Caco-2 (cell line): ENCODE measurements around the gene TMF1. TPM values are rescaled to one million over a fixed set of nuclear protein-coding genes. Genes with fewer than 3 reads are reported as not detected.
A peak's percentile ranks its signal among the peaks of the same experiment; 100 is the strongest.

ENCODE experiments used
- BruUV-seq: library from RNA; stranded (reverse); fragments of 400-500 nt; replicated peaks from 2 replicates; lab custom pipeline; 2021; lab: Mats Ljungman, UMichigan
- CTCF ChIA-PET: fragments of 300-600 bp; sonication (Branson Sonifier 250); formaldehyde crosslinking; loops from one replicate; lab custom pipeline; 2022; ENCODE audit warnings: antibody characterized with exemption; lab: Charles Lee
- POLR2A ChIA-PET: fragments of 300-600 bp; sonication (Branson Sonifier 250); formaldehyde crosslinking; loops from one replicate; lab custom pipeline; 2022; ENCODE audit warnings: antibody characterized with exemption; lab: Charles Lee
- DNase-seq, 2 experiments: peaks; one replicate each; pipeline versions ENCODE4 v3.0.0 to v3.0.0-alpha.2; 2020 to 2022
- H3K27me3 ChIP-seq: replicated peaks from 2 replicates; pipeline ENCODE4 v1.6.0; 2011; ENCODE audit warnings: low read length; ENCODE audit not compliant: control insufficient read depth, insufficient read depth
- H3K36me3 ChIP-seq: 2 replicates; pipeline ENCODE4 v1.5.1; 2011; ENCODE audit warnings: low read length; ENCODE audit not compliant: control insufficient read depth, insufficient read depth
- H3K4me1 ChIP-seq: fragments of 250-450 bp; sonication (Bioruptor Pico); 2 replicates; pipeline ENCODE4 v1.5.1; 2020; ENCODE audit warnings: mild to moderate bottlenecking
- H3K4me3 ChIP-seq: 2 replicates; pipeline ENCODE4 v1.5.1; 2011; ENCODE audit warnings: low read depth, mild to moderate bottlenecking, control low read depth, low read length
- H3K9me3 ChIP-seq: fragments of 250-450 bp; sonication (Bioruptor Pico); 2 replicates; pipeline ENCODE4 v1.5.1; 2020; ENCODE audit warnings: mild to moderate bottlenecking, moderate library complexity
- H3K27ac Mint-ChIP-seq: one replicate; pipeline ENCODE4 v1.8.0; 2022; ENCODE audit warnings: mixed read lengths; ENCODE audit not compliant: unreplicated experiment
- H3K27me3 Mint-ChIP-seq: one replicate; pipeline ENCODE4 v1.8.0; 2022; ENCODE audit warnings: mixed read lengths; ENCODE audit not compliant: insufficient read depth, unreplicated experiment
- H3K36me3 Mint-ChIP-seq: one replicate; pipeline ENCODE4 v1.8.0; 2022; ENCODE audit warnings: mild to moderate bottlenecking, mixed read lengths; ENCODE audit not compliant: insufficient read depth, unreplicated experiment
- H3K4me1 Mint-ChIP-seq: one replicate; pipeline ENCODE4 v1.8.0; 2022; ENCODE audit warnings: low read depth, mixed read lengths; ENCODE audit not compliant: unreplicated experiment
- H3K4me3 Mint-ChIP-seq: one replicate; pipeline ENCODE4 v1.8.0; 2022; ENCODE audit warnings: mild to moderate bottlenecking, moderate library complexity, mixed read lengths; ENCODE audit not compliant: unreplicated experiment
- H3K9me3 Mint-ChIP-seq: one replicate; pipeline ENCODE4 v1.8.0; 2022; ENCODE audit warnings: mixed read lengths; ENCODE audit not compliant: unreplicated experiment
- intact Hi-C: fragments of 100-400 bp; cut with micrococcal nuclease; formaldehyde crosslinking; loops from one replicate; pipeline ENCODE4 v1.10.0; 2022; ENCODE audit not compliant: unreplicated experiment
- total RNA-seq: library from RNA; stranded (reverse); gene quantifications from 2 replicates; pipeline ENCODE4 v1.2.3, GENCODE V29; 2022
- TF ChIP-seq, protein P1 (sequence below), 2 experiments: fragments of 200-600 bp in 1 of 2; IDR thresholded peaks; 1 replicate in 1 of 2; 2 replicates in 1 of 2; pipeline versions ENCODE4 v1.5.1 to v1.8.0; 2011 to 2022; ENCODE audit warnings: antibody characterized with exemption in 1 of 2, control low read depth in 1 of 2, inconsistent platforms in 1 of 2, low read depth in 1 of 2, low read length in 1 of 2, mild to moderate bottlenecking in 1 of 2, moderate library complexity in 1 of 2; ENCODE audit not compliant: insufficient read depth in 1 of 2, severe bottlenecking in 1 of 2, unreplicated experiment in 1 of 2

Gene TMF1
- total RNA-seq, 1 experiment from 2014 or later: 30.2 TPM

DNA sequence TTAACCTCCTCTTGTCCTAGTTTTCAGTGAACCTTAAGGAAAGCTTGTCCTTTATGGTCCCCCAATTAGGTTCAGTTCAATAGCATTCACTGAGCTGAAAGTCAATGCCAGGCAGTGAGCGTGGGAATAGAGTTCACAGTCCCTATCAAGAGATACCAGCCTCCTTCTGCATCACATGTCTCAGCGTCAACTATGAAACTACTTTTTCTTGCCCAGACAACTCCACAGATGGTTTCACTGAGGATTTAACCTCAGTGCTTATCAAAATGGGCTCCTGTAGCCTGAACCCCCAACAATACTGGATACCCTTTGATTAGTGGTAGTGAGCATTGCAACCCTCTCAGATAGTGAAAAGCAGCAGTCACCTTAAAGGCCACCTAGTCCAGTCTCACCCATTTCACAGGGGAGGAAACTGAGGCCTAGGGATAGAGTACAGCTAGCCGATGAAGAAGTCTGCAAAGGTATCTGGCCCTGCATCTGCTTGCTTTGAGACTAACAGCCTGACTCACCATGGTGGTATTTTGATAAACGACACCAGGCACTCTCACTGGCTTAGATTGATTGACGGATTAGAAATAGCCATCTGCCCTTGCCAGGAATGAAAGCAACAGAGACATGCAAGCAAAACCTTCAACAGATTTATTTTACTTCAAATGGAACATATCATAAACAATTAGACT, 29.6 kb upstream of the TMF1 start:
- DNase-seq: no peak
- ChIA-PET POLR2A (no interaction called here), CTCF (no interaction called here)
- no peaks in the 10 kb centered on the region for H3K27me3 ChIP-seq
- TF ChIP-seq, protein P1, sequence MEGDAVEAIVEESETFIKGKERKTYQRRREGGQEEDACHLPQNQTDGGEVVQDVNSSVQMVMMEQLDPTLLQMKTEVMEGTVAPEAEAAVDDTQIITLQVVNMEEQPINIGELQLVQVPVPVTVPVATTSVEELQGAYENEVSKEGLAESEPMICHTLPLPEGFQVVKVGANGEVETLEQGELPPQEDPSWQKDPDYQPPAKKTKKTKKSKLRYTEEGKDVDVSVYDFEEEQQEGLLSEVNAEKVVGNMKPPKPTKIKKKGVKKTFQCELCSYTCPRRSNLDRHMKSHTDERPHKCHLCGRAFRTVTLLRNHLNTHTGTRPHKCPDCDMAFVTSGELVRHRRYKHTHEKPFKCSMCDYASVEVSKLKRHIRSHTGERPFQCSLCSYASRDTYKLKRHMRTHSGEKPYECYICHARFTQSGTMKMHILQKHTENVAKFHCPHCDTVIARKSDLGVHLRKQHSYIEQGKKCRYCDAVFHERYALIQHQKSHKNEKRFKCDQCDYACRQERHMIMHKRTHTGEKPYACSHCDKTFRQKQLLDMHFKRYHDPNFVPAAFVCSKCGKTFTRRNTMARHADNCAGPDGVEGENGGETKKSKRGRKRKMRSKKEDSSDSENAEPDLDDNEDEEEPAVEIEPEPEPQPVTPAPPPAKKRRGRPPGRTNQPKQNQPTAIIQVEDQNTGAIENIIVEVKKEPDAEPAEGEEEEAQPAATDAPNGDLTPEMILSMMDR (IDR thresholded peaks at IDR 0.05; ENCODE audit: insufficient read depth in 1 of 2, low read depth in 1 of 2, low read length in 1 of 2, severe bottlenecking in 1 of 2, unreplicated experiment in 1 of 2): no peak
- intact Hi-C loops: loop anchor here (2.0 kb wide), 2 partner anchors 29 to 69 kb away; partner anchors contain the start of genes EOGT and TMF1
- Mint-ChIP-seq H3K4me1 (peaks cover 24% of the 10 kb centered on the region), H3K27me3 (no peaks in the 10 kb centered on the region), H3K4me3 (no peak overlapping the region), H3K9me3 (no peaks in the 10 kb centered on the region), H3K36me3 (peaks cover 2% of the 10 kb centered on the region), H3K27ac (no peak overlapping the region)
- no peaks in the 10 kb centered on the region for H3K9me3 ChIP-seq
- H3K4me3 ChIP-seq: no peak overlapping the region
- H3K36me3 ChIP-seq: no peaks in the 10 kb centered on the region
- H3K4me1 ChIP-seq: peaks cover 5% of the 10 kb centered on the region; the same call in 1 of the 2 replicates
- no TSS peak for BruUV-seq

DNA sequence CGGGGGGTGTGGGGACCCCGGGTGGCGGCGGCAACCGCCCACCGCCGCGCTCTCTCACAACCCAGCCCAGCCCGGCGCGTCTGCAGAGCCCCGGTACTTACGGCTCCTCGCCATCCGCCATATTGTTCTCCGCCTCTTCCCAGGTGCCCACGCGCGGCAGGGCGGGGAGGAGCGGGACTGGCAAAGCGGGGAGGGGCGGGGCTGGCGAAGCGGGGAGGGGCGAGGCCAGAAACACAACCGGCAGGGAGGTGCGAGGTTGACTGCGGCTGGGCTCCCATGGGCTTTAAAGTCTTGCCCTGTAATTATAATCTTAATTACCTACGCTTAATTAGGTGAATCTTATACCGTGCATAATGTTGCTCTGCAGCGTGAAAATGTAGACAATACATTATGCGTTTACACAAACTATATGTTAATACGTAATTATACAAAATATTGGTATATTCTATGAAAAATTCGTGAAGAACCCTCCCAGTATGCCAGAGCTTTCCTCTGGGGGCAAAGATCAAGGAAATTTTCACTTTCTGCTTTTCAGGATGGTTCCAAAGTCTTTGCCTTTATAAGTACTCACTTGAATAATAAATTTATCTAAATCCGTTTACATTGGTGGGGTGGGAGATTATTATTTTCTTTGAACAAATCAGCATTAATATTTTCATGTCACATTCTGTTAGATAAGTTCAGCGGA, 28.2 kb upstream of the TMF1 start, which contains the start of gene UBA3:
TSS of gene UBA3 (minus strand) at position 133 of the 688 bp plus-strand sequence. CDS start at position 121, 12 bp downstream.
- no TSS peak for BruUV-seq

More for the DNA sequence above, 28.2 kb upstream of the TMF1 start, which contains the start of gene UBA3:
- Histone ChIP-seq H3K27me3 (no peaks in the 10 kb centered on the region), H3K4me1 (peaks cover 5% of the 10 kb centered on the region; the same call in 1 of the 2 replicates), H3K4me3 (peak within 1 kb of the TSS; percentile 75), H3K9me3 (no peaks in the 10 kb centered on the region), H3K36me3 (no peaks in the 10 kb centered on the region)
- peak; percentile 88 to 90 for DNase-seq
- intact Hi-C loops: loop anchor here (2.0 kb wide), 2 partner anchors 28 to 68 kb away; partner anchors contain the start of genes EOGT and TMF1
- Mint-ChIP-seq H3K27ac (peak within 1 kb of the TSS; percentile 75), H3K9me3 (no peaks in the 10 kb centered on the region), H3K4me3 (peak within 1 kb of the TSS; percentile 75), H3K4me1 (peaks cover 18% of the 10 kb centered on the region), H3K27me3 (no peaks in the 10 kb centered on the region), H3K36me3 (peaks cover 5% of the 10 kb centered on the region)
- POLR2A ChIA-PET: no interaction called here
- TF ChIP-seq, protein P1 (IDR thresholded peaks at IDR 0.05; ENCODE audit: insufficient read depth in 1 of 2, low read depth in 1 of 2, low read length in 1 of 2, severe bottlenecking in 1 of 2, unreplicated experiment in 1 of 2): no peak
- CTCF ChIA-PET: interaction anchor here (0.6 kb wide), 1 partner anchor 732 kb away, joined by 3 read pairs; no protein-coding TSS in a partner anchor
